HepG2 (cell line): ENCODE data around the gene TTLL13. TPM values are rescaled to one million over a fixed set of nuclear protein-coding genes. Genes with fewer than 3 reads are reported as not detected.

Source experiments
- AFF4 ChIP-seq: sonication (generic); formaldehyde crosslinking; IDR thresholded peaks from 2 replicates; pipeline ENCODE4 v1.4.0; 2020; ENCODE audit warnings: missing genetic modification reagents
- ARHGAP35 ChIP-seq: sonication (generic); formaldehyde crosslinking; IDR thresholded peaks from 2 replicates; pipeline ENCODE4 v1.9.0; 2022; ENCODE audit warnings: mild to moderate bottlenecking, inconsistent platforms, moderate library complexity, missing genetic modification reagents, borderline replicate concordance
- CCDC6 ChIP-seq: sonication (generic); formaldehyde crosslinking; IDR thresholded peaks from 2 replicates; pipeline ENCODE4 v1.8.1; 2022; ENCODE audit warnings: mild to moderate bottlenecking, missing genetic modification reagents, moderate library complexity
- CENPX ChIP-seq: sonication (generic); formaldehyde crosslinking; IDR thresholded peaks from 2 replicates; pipeline ENCODE4 v1.9.0; 2021; ENCODE audit warnings: mild to moderate bottlenecking, missing genetic modification reagents, moderate library complexity
- DPF2 ChIP-seq: sonication (generic); formaldehyde crosslinking; IDR thresholded peaks from 2 replicates; pipeline ENCODE4 v1.4.0; 2020; ENCODE audit warnings: mild to moderate bottlenecking, low read depth, missing genetic modification reagents, borderline replicate concordance
- GATAD1 ChIP-seq: IDR thresholded peaks from 2 replicates; pipeline ENCODE4 v1.6.1; 2016; ENCODE audit warnings: missing genetic modification reagents, missing compliant biosample characterization
- HCFC1 ChIP-seq: fragments of 150-350 bp; IDR thresholded peaks from 2 replicates; pipeline ENCODE4 v1.6.1; 2014; ENCODE audit warnings: low read depth, low read length
- LCORL ChIP-seq, 2 experiments: fragments of 450-650 bp in 1 of 2; sonication (generic) in 1 of 2; formaldehyde crosslinking in 1 of 2; IDR thresholded peaks; 2 replicates each; pipeline versions ENCODE4 v1.5.0 to v1.6.1; 2017 to 2020; ENCODE audit warnings: antibody characterized with exemption in 1 of 2, missing genetic modification reagents in 1 of 2
- MEF2D ChIP-seq: sonication (generic); formaldehyde crosslinking; IDR thresholded peaks from 2 replicates; pipeline ENCODE4 v1.5.1; 2020; ENCODE audit warnings: mild to moderate bottlenecking, missing genetic modification reagents
- MYC ChIP-seq: sonication (generic); formaldehyde crosslinking; IDR thresholded peaks from 2 replicates; pipeline ENCODE4 v1.9.0; 2021; ENCODE audit warnings: missing genetic modification reagents, borderline replicate concordance
- SAFB2 ChIP-seq: sonication (generic); formaldehyde crosslinking; IDR thresholded peaks from 2 replicates; pipeline ENCODE4 v1.5.1; 2020; ENCODE audit warnings: missing genetic modification reagents, low read depth, mild to moderate bottlenecking, borderline replicate concordance
- ZBTB8A ChIP-seq: sonication (generic); formaldehyde crosslinking; IDR thresholded peaks from 2 replicates; pipeline ENCODE4 v1.4.0; 2020; ENCODE audit warnings: mild to moderate bottlenecking, low read depth, missing genetic modification reagents, borderline replicate concordance
- ZNF431 ChIP-seq: sonication (generic); formaldehyde crosslinking; IDR thresholded peaks from 2 replicates; pipeline ENCODE4 v1.9.0; 2022; ENCODE audit warnings: missing genetic modification reagents, low read depth, mild to moderate bottlenecking, borderline replicate concordance
- ZNF598 ChIP-seq: sonication (generic); formaldehyde crosslinking; IDR thresholded peaks from 2 replicates; pipeline ENCODE4 v1.5.1; 2020; ENCODE audit warnings: mild to moderate bottlenecking, missing genetic modification reagents, borderline replicate concordance
- ZNF670 ChIP-seq: sonication (generic); formaldehyde crosslinking; IDR thresholded peaks from 2 replicates; pipeline ENCODE4 v1.8.0; 2022; ENCODE audit warnings: mild to moderate bottlenecking, missing genetic modification reagents, borderline replicate concordance
- ZNF678 ChIP-seq: sonication (generic); formaldehyde crosslinking; IDR thresholded peaks from 2 replicates; pipeline ENCODE4 v1.4.0; 2020; ENCODE audit warnings: mild to moderate bottlenecking, missing genetic modification reagents
- ZNF746 ChIP-seq: sonication (generic); formaldehyde crosslinking; IDR thresholded peaks from 2 replicates; pipeline ENCODE4 v1.8.0; 2022; ENCODE audit warnings: mild to moderate bottlenecking, missing genetic modification reagents
- ZNF878 ChIP-seq: sonication (generic); formaldehyde crosslinking; IDR thresholded peaks from 2 replicates; pipeline ENCODE4 v1.8.1; 2023; ENCODE audit warnings: mild to moderate bottlenecking, missing genetic modification reagents, moderate library complexity
- polyA plus RNA-seq, 8 experiments: library from polyadenylated mRNA; depleted of rRNA in 3 of 8; stranded (reverse) in 7 of 8; unstranded in 1 of 8; fragments of >200 nt; fragmentation: Illumina TruSeq in 4 of 8; extraction: Trizol in 4 of 8; gene quantifications; 2 replicates each; pipeline versions ENCODE4 v1.2.1 to v1.2.3, GENCODE V29; 2011 to 2016; ENCODE audit warnings: low read depth in 4 of 8, missing spikeins in 1 of 8, mixed read lengths in 1 of 8; ENCODE audit not compliant: insufficient read depth in 1 of 8
- total RNA-seq, 5 experiments: library from RNA; depleted of rRNA; stranded (reverse); fragments of >200 nt; fragmentation: Illumina TruSeq; extraction: Trizol; gene quantifications; 2 replicates each; pipeline ENCODE4 v1.2.3, GENCODE V29; 2016; ENCODE audit warnings: low read depth in 1 of 5
- TF ChIP-seq, protein P1 (sequence below): sonication (generic); formaldehyde crosslinking; IDR thresholded peaks from 2 replicates; pipeline ENCODE4 v1.4.0; 2020; ENCODE audit warnings: missing genetic modification reagents, borderline replicate concordance

TTLL13 gene
- total and polyA plus RNA-seq, 2 of the 13 experiments (the other 11 are each of a cell fraction or from before 2014, with no cell fraction given), result 0.07 to 0.29 TPM

- TF ChIP-seq HCFC1 (peak; percentile 27; the same call in 1 of the 2 replicates), ZNF598 (CRISPR knock-in tag) (peak; percentile 93; the same call in 1 of the 2 replicates), MYC (CRISPR knock-in tag) (peak; percentile 86; the same call in 1 of the 2 replicates), ZBTB8A (CRISPR knock-in tag) (peak; percentile 73; the same call in 1 of the 2 replicates), ZNF746 (CRISPR knock-in tag) (peak; percentile 39; the same call in 1 of the 2 replicates), ZNF431 (CRISPR knock-in tag) (peak; percentile 60; the same call in 1 of the 2 replicates), LCORL (IDR thresholded peaks at IDR 0.05) (no peak), LCORL (CRISPR knock-in tag; IDR thresholded peaks at IDR 0.05) (peak; percentile 44; the same call in 1 of the 2 replicates), CENPX (no peak), MEF2D (CRISPR knock-in tag) (peak; percentile 79; the same call in 1 of the 2 replicates), DPF2 (CRISPR knock-in tag) (no peak), ARHGAP35 (peak; percentile 21; the same call in 1 of the 2 replicates), GATAD1 (peak; percentile 91), ZNF670 (CRISPR knock-in tag) (no peak), SAFB2 (CRISPR knock-in tag) (peak; percentile 89; the same call in 1 of the 2 replicates), ZNF678 (no peak), ZNF878 (CRISPR knock-in tag) (0 out of 2 replicates have a peak, but pooled peaks have one; percentile 18), CCDC6 (CRISPR knock-in tag) (0 out of 2 replicates have a peak, but pooled peaks have one; percentile 37), AFF4 (CRISPR knock-in tag) (0 out of 2 replicates have a peak, but pooled peaks have one; percentile 22)
- TF ChIP-seq, protein P1, sequence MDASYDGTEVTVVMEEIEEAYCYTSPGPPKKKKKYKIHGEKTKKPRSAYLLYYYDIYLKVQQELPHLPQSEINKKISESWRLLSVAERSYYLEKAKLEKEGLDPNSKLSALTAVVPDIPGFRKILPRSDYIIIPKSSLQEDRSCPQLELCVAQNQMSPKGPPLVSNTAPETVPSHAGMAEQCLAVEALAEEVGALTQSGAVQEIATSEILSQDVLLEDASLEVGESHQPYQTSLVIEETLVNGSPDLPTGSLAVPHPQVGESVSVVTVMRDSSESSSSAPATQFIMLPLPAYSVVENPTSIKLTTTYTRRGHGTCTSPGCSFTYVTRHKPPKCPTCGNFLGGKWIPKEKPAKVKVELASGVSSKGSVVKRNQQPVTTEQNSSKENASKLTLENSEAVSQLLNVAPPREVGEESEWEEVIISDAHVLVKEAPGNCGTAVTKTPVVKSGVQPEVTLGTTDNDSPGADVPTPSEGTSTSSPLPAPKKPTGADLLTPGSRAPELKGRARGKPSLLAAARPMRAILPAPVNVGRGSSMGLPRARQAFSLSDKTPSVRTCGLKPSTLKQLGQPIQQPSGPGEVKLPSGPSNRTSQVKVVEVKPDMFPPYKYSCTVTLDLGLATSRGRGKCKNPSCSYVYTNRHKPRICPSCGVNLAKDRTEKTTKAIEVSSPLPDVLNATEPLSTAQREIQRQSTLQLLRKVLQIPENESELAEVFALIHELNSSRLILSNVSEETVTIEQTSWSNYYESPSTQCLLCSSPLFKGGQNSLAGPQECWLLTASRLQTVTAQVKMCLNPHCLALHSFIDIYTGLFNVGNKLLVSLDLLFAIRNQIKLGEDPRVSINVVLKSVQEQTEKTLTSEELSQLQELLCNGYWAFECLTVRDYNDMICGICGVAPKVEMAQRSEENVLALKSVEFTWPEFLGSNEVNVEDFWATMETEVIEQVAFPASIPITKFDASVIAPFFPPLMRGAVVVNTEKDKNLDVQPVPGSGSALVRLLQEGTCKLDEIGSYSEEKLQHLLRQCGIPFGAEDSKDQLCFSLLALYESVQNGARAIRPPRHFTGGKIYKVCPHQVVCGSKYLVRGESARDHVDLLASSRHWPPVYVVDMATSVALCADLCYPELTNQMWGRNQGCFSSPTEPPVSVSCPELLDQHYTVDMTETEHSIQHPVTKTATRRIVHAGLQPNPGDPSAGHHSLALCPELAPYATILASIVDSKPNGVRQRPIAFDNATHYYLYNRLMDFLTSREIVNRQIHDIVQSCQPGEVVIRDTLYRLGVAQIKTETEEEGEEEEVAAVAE, result no peak
Measured at GRCh38 chr15:90265271-90266060, 16.1 kb downstream of the TTLL13 start, which contains the start of gene NGRN (continued).
